SU-DHL-6 (cell line): ENCODE results near the gene FBXL3.

Experiments
- H2AFZ ChIP-seq: fragments of 200-600 bp; sonication (generic); 2 replicates; pipeline ENCODE4 v1.6.1; 2014; ENCODE audit warnings: low read depth, mild to moderate bottlenecking, moderate library complexity, mixed read lengths, antibody characterized with exemption, low read length; ENCODE audit not compliant: severe bottlenecking
- H3F3A ChIP-seq: fragments of 200-600 bp; shearing (Covaris generic); 2 replicates; pipeline ENCODE4 v1.6.0; 2016; ENCODE audit warnings: antibody characterized with exemption, mild to moderate bottlenecking; ENCODE audit not compliant: insufficient read depth
- H3K27ac ChIP-seq: fragments of 200-600 bp; sonication (generic); 2 replicates; pipeline ENCODE4 v1.5.1; 2016; ENCODE audit warnings: low read depth, mild to moderate bottlenecking, low read length, moderate library complexity, mixed read lengths
- H3K27me3 ChIP-seq: fragments of 200-600 bp; sonication (generic), shearing (Covaris generic); 2 replicates; pipeline ENCODE4 v1.6.0; 2014; ENCODE audit warnings: mild to moderate bottlenecking, low read length
- H3K36me3 ChIP-seq: fragments of 200-600 bp; sonication (generic); 2 replicates; pipeline ENCODE4 v1.6.1; 2014; ENCODE audit warnings: mild to moderate bottlenecking, low read length, mixed read lengths
- H3K4me2 ChIP-seq: fragments of 300-600, 200-600 bp; shearing (Covaris generic), sonication (generic); 2 replicates; pipeline ENCODE4 v1.6.0; 2014; ENCODE audit warnings: low read length, low read depth, mild to moderate bottlenecking; ENCODE audit not compliant: poor library complexity, severe bottlenecking
- H3K4me3 ChIP-seq: fragments of 200-600 bp; sonication (generic); 2 replicates; pipeline ENCODE4 v1.5.1; 2014; ENCODE audit warnings: antibody characterized with exemption, low read length, mild to moderate bottlenecking, mixed read lengths; ENCODE audit not compliant: insufficient read depth, poor library complexity, severe bottlenecking
- H3K79me2 ChIP-seq: fragments of 200-600 bp; sonication (generic); 2 replicates; pipeline ENCODE4 v1.6.1; 2014; ENCODE audit warnings: mild to moderate bottlenecking, low read length, moderate library complexity; ENCODE audit not compliant: insufficient read depth
- H3K9ac ChIP-seq: fragments of 200-600 bp; sonication (generic); 2 replicates; pipeline ENCODE4 v1.7.0; 2014; ENCODE audit warnings: mild to moderate bottlenecking, low read length
- H3K9me2 ChIP-seq: fragments of 200-600 bp; sonication (generic); replicated peaks from 2 replicates; pipeline ENCODE4 v1.6.1; 2014; ENCODE audit warnings: low read length; ENCODE audit not compliant: insufficient read depth
- H3K9me3 ChIP-seq: fragments of 200-600 bp; sonication (generic); 2 replicates; pipeline ENCODE4 v1.6.1; 2014; ENCODE audit warnings: low read length, mixed read lengths; ENCODE audit not compliant: insufficient read depth
- H4K20me1 ChIP-seq: fragments of 200-600 bp; sonication (generic); 2 replicates; pipeline ENCODE4 v1.6.1; 2014; ENCODE audit warnings: low read depth, mild to moderate bottlenecking, antibody characterized with exemption, low read length, moderate library complexity, mixed read lengths
- CTCF ChIP-seq: fragments of 200-600 bp; sonication (generic); IDR thresholded peaks from one replicate; pipeline ENCODE4 v1.5.1; 2017; ENCODE audit warnings: antibody characterized with exemption, mild to moderate bottlenecking, low read length, moderate library complexity; ENCODE audit not compliant: insufficient read depth, poor library complexity, severe bottlenecking
- EZH2phosphoT487 ChIP-seq: fragments of 200-600 bp; sonication (generic), shearing (Covaris generic); conservative IDR thresholded peaks from 2 replicates; pipeline ENCODE4 v1.6.1; 2018; ENCODE audit warnings: mild to moderate bottlenecking, antibody characterized with exemption, low read length, moderate library complexity, mixed read lengths

The FBXL3 gene

GRCh38 chr13:77062097-77062496 lies 35.1 kb upstream of the FBXL3 start:
- Histone ChIP-seq H4K20me1 (no peaks in the 10 kb centered on the region), H3K9me2 (no peaks in the 10 kb centered on the region), H3K9me3 (no peaks in the 10 kb centered on the region), H3K4me2 (no peak overlapping the region), H3K4me3 (no peak overlapping the region), H3K36me3 (peaks cover 77% of the 10 kb centered on the region), H3K27ac (no peak overlapping the region), H2AFZ (no peak overlapping the region), H3K27me3 (no peaks in the 10 kb centered on the region), H3F3A (peaks cover 17% of the 10 kb centered on the region), H3K79me2 (no peaks in the 10 kb centered on the region), H3K9ac (no peak overlapping the region)
- TF ChIP-seq EZH2phosphoT487: no peak
- TF ChIP-seq CTCF: no peak

GRCh38 chr13:77061362-77061761 lies 34.4 kb upstream of the FBXL3 start:
- Histone ChIP-seq H3K27me3 (no peaks in the 10 kb centered on the region), H3F3A (peaks cover 10% of the 10 kb centered on the region), H3K36me3 (peaks cover 77% of the 10 kb centered on the region), H3K9me3 (no peaks in the 10 kb centered on the region), H4K20me1 (no peaks in the 10 kb centered on the region), H2AFZ (no peak overlapping the region), H3K27ac (no peak overlapping the region), H3K4me3 (no peak overlapping the region), H3K4me2 (no peak overlapping the region), H3K9ac (no peak overlapping the region), H3K9me2 (no peaks in the 10 kb centered on the region), H3K79me2 (no peaks in the 10 kb centered on the region)
- no peak for TF ChIP-seq EZH2phosphoT487
- TF ChIP-seq CTCF: no peak

- H3K9me2 ChIP-seq: no peaks in the 10 kb centered on the region
- peaks cover 52% of the 10 kb centered on the region for H3K36me3 ChIP-seq
- no peaks in the 10 kb centered on the region for H4K20me1 ChIP-seq
- H2AFZ ChIP-seq: no peak overlapping the region
- H3K79me2 ChIP-seq: no peaks in the 10 kb centered on the region
- H3F3A ChIP-seq: no peaks in the 10 kb centered on the region; the same call in none of the 2 replicates
- no peak overlapping the region for H3K4me3 ChIP-seq
- H3K27me3 ChIP-seq: no peaks in the 10 kb centered on the region
- no peak overlapping the region for H3K27ac ChIP-seq
- no peak overlapping the region for H3K4me2 ChIP-seq
- TF ChIP-seq CTCF: no peak
- no peak for TF ChIP-seq EZH2phosphoT487
- no peak overlapping the region for H3K9ac ChIP-seq
- no peaks in the 10 kb centered on the region for H3K9me3 ChIP-seq
Measured at GRCh38 chr13:77056886-77057285, 29.9 kb upstream of the FBXL3 start.

- Histone ChIP-seq H3K4me2 (no peak overlapping the region), H3K9ac (no peak overlapping the region), H3K27me3 (no peaks in the 10 kb centered on the region), H4K20me1 (no peaks in the 10 kb centered on the region), H3K9me3 (no peaks in the 10 kb centered on the region), H3K4me3 (no peak overlapping the region), H3K79me2 (no peaks in the 10 kb centered on the region), H2AFZ (no peak overlapping the region), H3K27ac (no peak overlapping the region), H3K36me3 (peaks cover 50% of the 10 kb centered on the region), H3F3A (no peaks in the 10 kb centered on the region; the same call in 1 of the 2 replicates), H3K9me2 (no peaks in the 10 kb centered on the region)
- TF ChIP-seq EZH2phosphoT487 (no peak), CTCF (no peak)
Measured at GRCh38 chr13:77056382-77056781, 29.4 kb upstream of the FBXL3 start.
